ENCODE measurements around the gene NTNG1. TPM values are rescaled to one million over a fixed set of nuclear protein-coding genes. Genes with fewer than 3 reads are reported as not detected.

Gene NTNG1
- total RNA-seq, 2 experiments from 2014 or later = not detected

DNA sequence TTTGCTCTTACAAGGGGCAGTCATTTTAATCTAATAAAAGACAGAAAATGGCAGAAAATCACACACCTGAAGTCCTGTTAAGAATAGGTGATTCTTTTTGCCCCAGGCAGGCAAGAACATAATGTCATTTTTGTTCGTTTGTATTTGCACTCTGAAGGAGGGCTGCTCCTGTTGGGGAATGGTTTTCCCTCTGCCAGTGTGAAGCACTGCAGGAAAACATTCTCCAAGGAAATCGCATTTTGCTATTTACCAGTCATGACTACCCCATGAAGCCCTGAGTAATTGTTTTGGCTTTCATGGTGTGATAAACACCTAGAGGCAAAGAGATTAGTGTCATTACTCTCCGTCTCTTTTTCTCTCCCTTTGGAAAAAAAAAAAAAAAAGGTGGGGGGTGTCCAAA lies 345.5 kb downstream of the NTNG1 start:
- TF ChIP-seq, protein P1, sequence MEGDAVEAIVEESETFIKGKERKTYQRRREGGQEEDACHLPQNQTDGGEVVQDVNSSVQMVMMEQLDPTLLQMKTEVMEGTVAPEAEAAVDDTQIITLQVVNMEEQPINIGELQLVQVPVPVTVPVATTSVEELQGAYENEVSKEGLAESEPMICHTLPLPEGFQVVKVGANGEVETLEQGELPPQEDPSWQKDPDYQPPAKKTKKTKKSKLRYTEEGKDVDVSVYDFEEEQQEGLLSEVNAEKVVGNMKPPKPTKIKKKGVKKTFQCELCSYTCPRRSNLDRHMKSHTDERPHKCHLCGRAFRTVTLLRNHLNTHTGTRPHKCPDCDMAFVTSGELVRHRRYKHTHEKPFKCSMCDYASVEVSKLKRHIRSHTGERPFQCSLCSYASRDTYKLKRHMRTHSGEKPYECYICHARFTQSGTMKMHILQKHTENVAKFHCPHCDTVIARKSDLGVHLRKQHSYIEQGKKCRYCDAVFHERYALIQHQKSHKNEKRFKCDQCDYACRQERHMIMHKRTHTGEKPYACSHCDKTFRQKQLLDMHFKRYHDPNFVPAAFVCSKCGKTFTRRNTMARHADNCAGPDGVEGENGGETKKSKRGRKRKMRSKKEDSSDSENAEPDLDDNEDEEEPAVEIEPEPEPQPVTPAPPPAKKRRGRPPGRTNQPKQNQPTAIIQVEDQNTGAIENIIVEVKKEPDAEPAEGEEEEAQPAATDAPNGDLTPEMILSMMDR (IDR thresholded peaks at IDR 0.05) = no peak
- H3K9me3 ChIP-seq (ENCODE audit: control insufficient read depth in 1 of 2, insufficient read depth in 1 of 2, low read length in 2 of 2) = no peaks in the 10 kb centered on the region
- ChIA-PET CTCF (no interaction called here), POLR2A (interaction anchor here (0.9 kb wide), 1 partner anchor 13 kb away, joined by 3 read pairs; no protein-coding TSS in a partner anchor)
- no peaks in the 10 kb centered on the region for H3K4me1 Mint-ChIP-seq (ENCODE audit: low read depth)
- H3K4me3 Mint-ChIP-seq = no peak overlapping the region
- no peaks in the 10 kb centered on the region for H3K36me3 ChIP-seq (ENCODE audit: insufficient read depth, low read length)
- intact Hi-C loops (cut with DNase I, micrococcal nuclease) = no loop called here
- peaks cover 17% of the 10 kb centered on the region for H3K27me3 Mint-ChIP-seq
- peaks cover 4 to 13% of the 10 kb centered on the region in 2 experiments for H3K27me3 ChIP-seq (ENCODE audit: control insufficient read depth in 1 of 2, insufficient read depth in 2 of 2, low read length in 2 of 2)
- ATAC-seq (ENCODE audit: poor library complexity) (no peak), DNase-seq (no peak)
- H3K36me3 Mint-ChIP-seq (ENCODE audit: low read depth) = no peaks in the 10 kb centered on the region
- H3K4me3 ChIP-seq (ENCODE audit: low read length) = no peak overlapping the region
- no peak overlapping the region for H3K27ac Mint-ChIP-seq
- no peaks in the 10 kb centered on the region for H3K4me1 ChIP-seq (ENCODE audit: insufficient read depth, low read length)
- H3K9me3 Mint-ChIP-seq = no peaks in the 10 kb centered on the region
- no peak overlapping the region for H3K27ac ChIP-seq (ENCODE audit: low read depth in 1 of 2, low read length in 2 of 2)

DNA sequence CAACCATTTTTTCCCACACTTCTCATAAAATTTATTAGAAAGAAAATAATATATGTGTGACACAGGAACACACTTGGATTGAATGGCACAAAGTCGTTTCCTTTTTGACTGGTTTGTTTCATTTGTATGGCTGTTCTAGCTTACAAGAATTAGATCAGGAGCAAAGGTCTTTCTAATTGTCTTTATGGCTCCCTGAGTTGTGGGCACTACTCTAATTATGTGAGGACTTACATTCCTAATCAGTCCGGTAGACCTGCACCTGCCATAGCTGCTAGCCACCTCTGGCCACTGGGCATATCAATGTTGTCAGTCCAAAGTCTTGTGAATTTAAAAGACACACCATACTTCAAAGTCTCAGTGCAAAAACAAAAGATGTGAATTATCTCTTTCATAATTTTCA lies 346.7 kb downstream of the NTNG1 start:
- TF ChIP-seq, protein P1 (IDR thresholded peaks at IDR 0.05) = no peak
- Mint-ChIP-seq H3K27me3 (peaks cover 8% of the 10 kb centered on the region), H3K4me3 (no peak overlapping the region), H3K4me1 (ENCODE audit: low read depth) (no peaks in the 10 kb centered on the region), H3K9me3 (no peaks in the 10 kb centered on the region), H3K36me3 (ENCODE audit: low read depth) (no peaks in the 10 kb centered on the region), H3K27ac (no peak overlapping the region)
- ATAC-seq (ENCODE audit: poor library complexity) = no peak
- Histone ChIP-seq H3K4me1 (ENCODE audit: insufficient read depth, low read length) (no peaks in the 10 kb centered on the region), H3K27ac (ENCODE audit: low read depth in 1 of 2, low read length in 2 of 2) (no peak overlapping the region), H3K9me3 (ENCODE audit: control insufficient read depth in 1 of 2, insufficient read depth in 1 of 2, low read length in 2 of 2) (no peaks in the 10 kb centered on the region), H3K36me3 (ENCODE audit: insufficient read depth, low read length) (no peaks in the 10 kb centered on the region), H3K27me3 (ENCODE audit: control insufficient read depth in 1 of 2, insufficient read depth in 2 of 2, low read length in 2 of 2) (peaks cover 0 to 4% of the 10 kb centered on the region in 2 experiments), H3K4me3 (ENCODE audit: low read length) (no peak overlapping the region)
- ChIA-PET CTCF (no interaction called here), POLR2A (no interaction called here)
- intact Hi-C loops (cut with DNase I, micrococcal nuclease) = no loop called here
- DNase-seq = no peak

DNA sequence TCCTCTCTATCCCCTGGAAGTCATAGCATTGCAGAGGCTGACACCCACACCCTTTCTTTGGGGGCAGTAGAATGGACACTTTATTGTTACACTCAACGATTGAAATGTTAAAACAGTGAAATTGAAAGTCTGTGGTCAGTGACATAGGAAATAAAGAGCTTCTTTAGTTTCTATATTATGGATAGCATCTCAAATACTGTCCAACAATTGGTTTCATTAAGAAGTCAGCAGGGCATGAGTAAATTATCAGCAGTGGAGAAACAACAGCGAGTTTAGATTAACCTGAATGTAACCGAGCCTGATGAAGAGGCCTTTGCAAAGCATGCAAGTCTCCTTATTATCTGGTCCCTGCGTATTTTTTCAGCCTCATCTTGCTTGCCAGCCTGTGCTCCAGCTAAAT lies 350.7 kb downstream of the NTNG1 start:
- H3K27me3 Mint-ChIP-seq = no peaks in the 10 kb centered on the region
- no peak overlapping the region for H3K27ac Mint-ChIP-seq
- Histone ChIP-seq H3K4me1 (ENCODE audit: insufficient read depth, low read length) (no peaks in the 10 kb centered on the region), H3K27me3 (ENCODE audit: control insufficient read depth in 1 of 2, insufficient read depth in 2 of 2, low read length in 2 of 2) (no peaks in the 10 kb centered on the region), H3K4me3 (ENCODE audit: low read length) (no peak overlapping the region), H3K36me3 (ENCODE audit: insufficient read depth, low read length) (no peaks in the 10 kb centered on the region), H3K27ac (ENCODE audit: low read depth in 1 of 2, low read length in 2 of 2) (no peak overlapping the region), H3K9me3 (ENCODE audit: control insufficient read depth in 1 of 2, insufficient read depth in 1 of 2, low read length in 2 of 2) (no peaks in the 10 kb centered on the region)
- DNase-seq (no peak), ATAC-seq (ENCODE audit: poor library complexity) (no peak)
- ChIA-PET POLR2A (no interaction called here), CTCF (no interaction called here)
- H3K9me3 Mint-ChIP-seq = no peaks in the 10 kb centered on the region
- TF ChIP-seq, protein P1 (IDR thresholded peaks at IDR 0.05) = no peak
- no peaks in the 10 kb centered on the region for H3K36me3 Mint-ChIP-seq (ENCODE audit: low read depth)
- H3K4me1 Mint-ChIP-seq (ENCODE audit: low read depth) = no peaks in the 10 kb centered on the region
- H3K4me3 Mint-ChIP-seq = no peak overlapping the region
- intact Hi-C loops (cut with DNase I, micrococcal nuclease) = no loop called here

Data from CD4-positive, alpha-beta T cell (primary cell).